Thoracic aorta (tissue), 2 donors: ENCODE measurements around the gene RFXANK. TPM values are rescaled to one million over a fixed set of nuclear protein-coding genes. Genes with fewer than 3 reads are reported as not detected.
"Not testable (repeated sequence)": the region's sequence is repeated elsewhere in the genome, so short reads cannot be mapped to it uniquely, and the experiment has no call there.

Experiments used
- ATAC-seq: fragments of 150-250 bp; one replicate; pipeline ENCODE4 v1.8.0; 2017; ENCODE audit warnings: low read depth; ENCODE audit not compliant: insufficient number of reproducible peaks, low FRiP score
- DNase-seq: peaks from one replicate; pipeline ENCODE4 v3.0.0-alpha.2; 2020; ENCODE audit warnings: low spot score
- H3K27ac ChIP-seq, 2 donors: fragments of 200-600 bp; sonication (generic); 1 replicate in 1 of 2; 2 replicates in 1 of 2; pipeline ENCODE4 v1.5.1; 2016; ENCODE audit warnings: mild to moderate bottlenecking in 2 of 2, moderate library complexity in 2 of 2
- H3K27me3 ChIP-seq: fragments of 200-600 bp; sonication (generic); replicated peaks from 2 replicates; pipeline ENCODE4 v1.6.0; 2016; ENCODE audit warnings: mild to moderate bottlenecking; ENCODE audit not compliant: insufficient read depth
- H3K36me3 ChIP-seq: fragments of 200-600 bp; sonication (generic); one replicate; pipeline ENCODE4 v1.5.1; 2016
- H3K4me1 ChIP-seq, 2 donors: fragments of 200-600 bp; sonication (generic); 1 replicate in 1 of 2; 2 replicates in 1 of 2; pipeline versions ENCODE4 v1.5.1 to v1.6.0; 2016; ENCODE audit warnings: low read depth in 2 of 2, mild to moderate bottlenecking in 1 of 2; ENCODE audit not compliant: control insufficient read depth in 1 of 2
- H3K4me3 ChIP-seq: fragments of 200-600 bp; sonication (generic); 2 replicates; pipeline ENCODE4 v1.5.1; 2016; ENCODE audit warnings: mild to moderate bottlenecking
- H3K9me3 ChIP-seq: fragments of 200-600 bp; sonication (generic); 2 replicates; pipeline ENCODE4 v1.5.1; 2016
- CTCF ChIP-seq: fragments of 200-600 bp; sonication (generic); IDR thresholded peaks from one replicate; pipeline ENCODE4 v1.5.1; 2019; ENCODE audit warnings: antibody characterized with exemption
- total RNA-seq, 2 donors: library from RNA; depleted of rRNA; stranded (reverse); fragments of >200 nt; gene quantifications; one replicate each; pipeline versions ENCODE4 v1.1.0 to v1.2.3, GENCODE V29; 2016

The RFXANK gene
- total RNA-seq, 2 donors from 2014 or later, result 17.6 to 23.2 TPM

- Histone ChIP-seq H3K4me3 (no peak overlapping the region), H3K9me3 (no peaks in the 10 kb centered on the region), H3K36me3 (peaks cover 5% of the 10 kb centered on the region), H3K4me1 (peaks cover 0 to 11% of the 10 kb centered on the region in 2 donors), H3K27me3 (no peaks in the 10 kb centered on the region), H3K27ac (no peak overlapping the region)
- no peak for TF ChIP-seq CTCF
- DNase-seq, result no peak
- ATAC-seq, result no peak
Observed at GRCh38 chr19:19147344-19147743, 44.7 kb upstream of the RFXANK start.

GRCh38 chr19:19148504-19148903 lies 43.6 kb upstream of the RFXANK start:
- H3K27me3 ChIP-seq, DNase-seq, ATAC-seq, H3K27ac ChIP-seq, H3K4me3 ChIP-seq, H3K36me3 ChIP-seq, H3K9me3 ChIP-seq: not testable (repeated sequence)
- H3K4me1 ChIP-seq, result peaks cover 0 to 11% of the 10 kb centered on the region in 2 donors

- H3K4me3 ChIP-seq, result no peak overlapping the region
- ATAC-seq (no peak), DNase-seq (no peak)
- no peak overlapping the region for H3K27ac ChIP-seq
- peaks cover 5% of the 10 kb centered on the region for H3K36me3 ChIP-seq
- H3K27me3 ChIP-seq, result no peaks in the 10 kb centered on the region
- H3K4me1 ChIP-seq, result peaks cover 0 to 11% of the 10 kb centered on the region in 2 donors
- no peaks in the 10 kb centered on the region for H3K9me3 ChIP-seq
- TF ChIP-seq CTCF, result no peak
Observed at GRCh38 chr19:19149435-19149834, 42.6 kb upstream of the RFXANK start.

- Histone ChIP-seq H3K4me1 (peaks cover 0 to under 1% of the 10 kb centered on the region in 2 donors), H3K36me3 (peaks cover 5% of the 10 kb centered on the region), H3K27ac (no peak overlapping the region), H3K27me3 (no peaks in the 10 kb centered on the region), H3K4me3 (no peak overlapping the region), H3K9me3 (no peaks in the 10 kb centered on the region)
- ATAC-seq (no peak), DNase-seq (no peak)
- TF ChIP-seq CTCF, result no peak
Observed at GRCh38 chr19:19151418-19151817, 40.6 kb upstream of the RFXANK start.

- ATAC-seq (no peak), DNase-seq (no peak)
- no peak overlapping the region for H3K27ac ChIP-seq
- H3K9me3 ChIP-seq, result no peaks in the 10 kb centered on the region
- no peaks in the 10 kb centered on the region for H3K27me3 ChIP-seq
- no peaks in the 10 kb centered on the region for H3K4me1 ChIP-seq
- no peak overlapping the region for H3K4me3 ChIP-seq
- TF ChIP-seq CTCF, result no peak
- peaks cover 4% of the 10 kb centered on the region for H3K36me3 ChIP-seq
Observed at GRCh38 chr19:19152668-19153384, 39.2 kb upstream of the RFXANK start.
